ENCODE results near the gene RAB28.

DNA sequence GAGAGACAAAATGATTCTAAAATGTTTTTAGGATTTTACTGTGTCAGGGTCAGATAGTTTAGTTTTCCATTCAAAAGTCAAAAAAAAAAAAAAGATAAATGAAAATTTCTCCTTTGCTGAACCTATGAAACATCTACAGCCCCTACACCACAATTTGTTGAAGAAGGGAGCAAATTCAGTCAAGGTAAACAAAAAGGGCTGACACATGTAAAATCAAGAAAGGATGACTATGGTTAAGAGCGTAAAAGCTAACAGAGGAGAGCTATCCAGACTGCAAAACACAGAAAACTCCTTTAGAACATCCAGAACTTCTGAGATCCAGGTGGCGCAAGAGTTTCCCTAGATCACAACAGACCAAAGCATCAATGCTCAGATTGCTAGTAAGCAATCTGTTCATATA lies 72.2 kb downstream of the RAB28 start:
- TF ChIP-seq POLR2A (IDR thresholded peaks at IDR 0.05): no peak
- TF ChIP-seq, protein P1, sequence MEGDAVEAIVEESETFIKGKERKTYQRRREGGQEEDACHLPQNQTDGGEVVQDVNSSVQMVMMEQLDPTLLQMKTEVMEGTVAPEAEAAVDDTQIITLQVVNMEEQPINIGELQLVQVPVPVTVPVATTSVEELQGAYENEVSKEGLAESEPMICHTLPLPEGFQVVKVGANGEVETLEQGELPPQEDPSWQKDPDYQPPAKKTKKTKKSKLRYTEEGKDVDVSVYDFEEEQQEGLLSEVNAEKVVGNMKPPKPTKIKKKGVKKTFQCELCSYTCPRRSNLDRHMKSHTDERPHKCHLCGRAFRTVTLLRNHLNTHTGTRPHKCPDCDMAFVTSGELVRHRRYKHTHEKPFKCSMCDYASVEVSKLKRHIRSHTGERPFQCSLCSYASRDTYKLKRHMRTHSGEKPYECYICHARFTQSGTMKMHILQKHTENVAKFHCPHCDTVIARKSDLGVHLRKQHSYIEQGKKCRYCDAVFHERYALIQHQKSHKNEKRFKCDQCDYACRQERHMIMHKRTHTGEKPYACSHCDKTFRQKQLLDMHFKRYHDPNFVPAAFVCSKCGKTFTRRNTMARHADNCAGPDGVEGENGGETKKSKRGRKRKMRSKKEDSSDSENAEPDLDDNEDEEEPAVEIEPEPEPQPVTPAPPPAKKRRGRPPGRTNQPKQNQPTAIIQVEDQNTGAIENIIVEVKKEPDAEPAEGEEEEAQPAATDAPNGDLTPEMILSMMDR (IDR thresholded peaks at IDR 0.05): no peak

All from adrenal gland (tissue), 5 donors.